ENCODE measurements around the gene PHIP. TPM values are rescaled to one million over a fixed set of nuclear protein-coding genes. Genes with fewer than 3 reads are reported as not detected.
"Not testable (repeated sequence)": the region's sequence is repeated elsewhere in the genome, so short reads cannot be mapped to it uniquely, and the experiment has no call there.

PHIP gene
- total RNA-seq, 1 experiment from 2014 or later, result 24.5 TPM

- no peak for DNase-seq (ENCODE audit: low spot score)
These were observed 152.7 kb downstream of the PHIP start for GRCh38 chr6:78925317-78925716.

DNA sequence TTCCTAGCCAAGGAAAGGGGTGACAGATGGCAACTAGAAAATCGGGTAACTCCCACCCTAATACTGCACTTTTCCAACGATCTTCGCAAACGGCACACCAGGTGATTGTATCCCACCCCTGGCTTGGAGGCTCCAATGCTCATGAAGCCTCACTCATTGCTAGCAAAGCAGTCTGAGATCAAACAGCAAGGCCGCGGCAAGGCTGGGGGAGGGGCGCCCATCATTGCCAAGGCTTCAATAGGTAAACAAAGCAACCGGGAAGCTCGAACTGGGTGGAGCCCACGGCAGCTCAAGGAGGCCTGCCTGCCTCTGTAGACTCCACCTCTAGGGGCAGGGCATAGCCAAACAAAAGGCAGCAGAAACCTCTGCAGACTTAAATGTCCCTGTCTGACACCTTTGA is 156.9 kb downstream of the PHIP start:
- DNase-seq (ENCODE audit: low spot score), result not testable (repeated sequence)

- DNase-seq (ENCODE audit: low spot score), result no peak
These were observed 160.3 kb downstream of the PHIP start for GRCh38 chr6:78917788-78918187.

DNA sequence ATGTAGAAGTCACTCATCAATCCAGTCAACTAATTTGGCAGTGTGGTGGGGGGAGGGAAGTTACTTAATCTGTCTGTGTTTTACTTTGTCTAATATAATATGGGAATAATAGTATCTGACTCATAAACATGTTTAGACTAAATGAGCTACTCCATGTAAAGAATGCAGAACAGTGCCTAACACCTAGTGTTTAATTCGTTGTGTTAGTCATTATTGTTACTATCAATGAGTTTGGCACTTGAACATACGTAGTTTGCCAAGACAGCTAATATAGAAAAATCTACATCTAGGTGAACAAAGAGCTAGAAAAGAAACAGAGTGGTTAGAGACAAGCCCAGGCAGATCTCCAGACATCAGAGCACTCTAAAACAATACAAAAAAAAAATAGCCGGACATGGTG is 161.6 kb downstream of the PHIP start:
- no peak for DNase-seq (ENCODE audit: low spot score)

DNA sequence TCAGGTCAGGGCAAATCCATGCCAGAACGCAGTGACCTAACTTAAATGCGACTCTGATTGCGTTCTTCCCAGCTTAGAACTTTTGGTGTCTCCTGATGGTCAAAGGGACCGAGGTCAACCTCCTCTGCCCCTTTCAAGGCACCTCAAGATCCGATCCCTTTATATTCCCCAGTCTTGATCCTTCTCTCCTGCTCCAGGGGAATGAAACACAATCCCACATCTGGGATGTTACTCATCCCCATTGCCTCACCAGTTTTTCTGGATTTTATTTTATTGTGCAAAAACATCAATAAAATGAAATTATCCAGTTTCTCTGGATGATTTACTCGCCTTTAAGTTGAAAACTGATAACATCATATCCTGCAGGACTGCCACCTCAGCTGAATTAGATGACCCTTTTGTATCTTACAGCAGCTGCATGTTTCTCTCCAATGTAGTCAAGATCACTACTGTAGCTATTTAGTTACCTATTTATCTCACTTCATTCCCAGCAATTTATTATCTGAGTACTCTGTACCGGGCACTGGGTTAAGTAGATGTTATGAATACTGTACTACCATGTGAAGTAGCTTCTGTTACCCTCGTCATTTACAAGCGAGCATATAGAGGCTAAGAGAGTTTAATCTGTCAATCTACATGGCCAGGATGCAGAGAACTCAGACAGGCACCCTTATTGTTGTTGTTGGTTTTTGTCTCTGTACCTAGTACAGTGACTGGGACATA is 166.7 kb downstream of the PHIP start:
- DNase-seq (ENCODE audit: low spot score), result no peak

DNA sequence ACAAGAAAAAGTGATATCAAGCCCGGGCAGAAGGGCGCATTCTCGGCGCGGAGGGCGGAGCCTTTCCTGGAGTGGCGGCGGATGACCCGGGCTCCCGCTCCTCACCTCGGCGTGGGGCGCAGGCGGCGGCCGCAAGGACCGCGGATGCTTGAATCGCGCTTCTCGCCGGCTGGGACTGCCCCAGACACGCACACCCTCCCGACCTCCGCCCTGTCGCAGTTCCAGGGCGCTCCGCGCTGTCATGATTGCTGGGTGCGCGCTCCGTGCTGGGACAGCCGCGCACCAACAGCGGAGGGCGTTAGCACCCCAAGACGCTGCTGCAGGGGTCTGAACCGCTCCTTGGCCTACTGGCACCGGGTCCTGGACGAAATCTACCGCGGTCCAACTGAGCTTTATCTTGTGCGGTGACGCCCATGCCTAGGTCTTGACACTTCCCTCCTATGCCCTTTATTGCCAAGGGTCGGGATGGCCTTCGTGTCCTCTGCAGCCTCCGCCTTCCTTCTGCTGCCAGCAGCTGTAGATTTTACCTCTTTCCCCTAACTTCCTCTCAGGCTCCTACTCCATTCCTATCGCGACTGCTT is 167.4 kb downstream of the PHIP start:
- DNase-seq (ENCODE audit: low spot score), result no peak

GRCh38 chr6:78910010-78910409 is 168.0 kb downstream of the PHIP start:
- DNase-seq (ENCODE audit: low spot score), result no peak

DNA sequence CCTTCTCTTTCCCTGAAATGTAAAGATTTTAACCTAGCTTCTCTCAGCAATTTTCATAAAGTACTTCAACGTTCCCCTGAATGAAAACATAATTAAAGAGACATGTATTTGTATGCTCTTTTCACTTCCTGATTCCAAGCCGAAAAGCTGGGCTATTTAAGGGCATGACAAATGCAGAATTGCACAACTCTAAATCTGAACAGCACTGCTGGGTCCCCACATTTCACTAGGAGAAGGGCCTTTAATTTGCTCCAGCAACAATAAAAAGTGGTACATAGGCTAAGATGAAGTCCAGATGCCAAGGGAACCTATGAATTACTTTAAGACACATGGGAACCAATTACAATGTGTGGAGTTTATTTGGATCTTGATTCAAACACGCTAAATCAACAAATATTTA is 168.7 kb downstream of the PHIP start:
- no peak for DNase-seq (ENCODE audit: low spot score)

- no peak for DNase-seq (ENCODE audit: low spot score)
These were observed 169.4 kb downstream of the PHIP start for GRCh38 chr6:78908621-78909020.

GRCh38 chr6:78896227-78896626 is 181.8 kb downstream of the PHIP start:
- DNase-seq (ENCODE audit: low spot score), result no peak

DNA sequence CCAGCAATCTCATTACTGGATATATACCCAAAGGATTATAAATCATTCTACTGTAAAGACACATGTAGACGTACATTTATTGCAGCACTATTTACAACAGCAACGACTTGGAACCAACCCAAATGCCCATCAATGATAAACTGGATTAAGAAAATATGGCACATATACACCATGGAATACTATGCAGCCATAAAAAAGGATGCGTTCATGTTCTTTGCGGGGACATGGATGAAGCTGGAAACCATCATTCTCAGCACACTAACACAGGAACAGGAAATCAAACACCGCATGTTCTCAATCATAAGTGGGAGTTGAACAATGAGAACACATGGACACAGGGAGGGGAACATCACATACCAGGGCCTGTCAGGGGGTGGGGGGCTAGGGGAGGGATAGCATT is 188.2 kb downstream of the PHIP start:
- not testable (repeated sequence) for DNase-seq (ENCODE audit: low spot score)

Other genes starting within 250 kb of the PHIP start
- 5.1 and 6.5 TPM in 2 replicates for gene IRAK1BP1, start 210.7 kb downstream of the PHIP start, total RNA-seq (2014; rRNA removed; shearing (Covaris generic))
- gene HMGN3, start 156.4 kb upstream of the PHIP start, total RNA-seq (2014; rRNA removed; shearing (Covaris generic)), result 73.9 and 119 TPM in 2 replicates